ENCODE data around the gene ZFYVE28.

DNA sequence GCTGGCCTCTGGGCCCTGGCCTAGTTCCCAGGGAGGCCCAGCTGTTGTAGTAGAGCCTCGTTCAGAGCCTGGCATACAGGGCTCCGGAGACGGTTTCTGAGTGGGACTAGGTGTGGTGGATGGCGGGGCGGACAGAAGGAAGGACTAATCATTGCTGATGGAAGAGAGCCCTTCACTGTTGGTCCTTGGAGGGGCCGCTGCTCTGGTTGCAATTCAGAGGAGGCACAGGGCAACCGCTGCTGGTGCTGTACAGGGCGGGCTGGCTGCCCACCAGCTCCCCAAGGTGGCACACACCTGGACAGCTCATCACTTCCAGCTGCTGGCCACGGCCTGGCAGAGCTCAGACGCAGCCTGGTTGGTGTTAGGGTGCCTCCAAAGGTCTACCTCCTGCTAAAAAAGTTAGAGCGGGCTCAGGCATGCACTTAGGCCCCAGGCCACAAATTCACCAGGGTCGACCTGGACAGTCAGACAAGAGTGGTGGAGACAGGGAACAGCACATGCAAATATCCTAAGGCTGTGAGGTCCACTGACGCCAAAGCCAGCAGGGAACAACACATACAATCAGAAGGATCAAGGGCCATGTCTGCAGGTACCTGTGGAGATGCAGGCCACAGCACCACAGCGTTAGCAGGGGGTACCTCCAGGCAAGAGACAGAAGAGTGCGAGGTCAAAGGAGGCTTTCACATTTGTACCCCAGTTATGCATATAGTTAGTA lies 43.0 kb upstream of the ZFYVE28 start:
- TF ChIP-seq HDGF (IDR thresholded peaks at IDR 0.05; ENCODE audit: borderline replicate concordance), result no peak
- TF ChIP-seq, protein P1, sequence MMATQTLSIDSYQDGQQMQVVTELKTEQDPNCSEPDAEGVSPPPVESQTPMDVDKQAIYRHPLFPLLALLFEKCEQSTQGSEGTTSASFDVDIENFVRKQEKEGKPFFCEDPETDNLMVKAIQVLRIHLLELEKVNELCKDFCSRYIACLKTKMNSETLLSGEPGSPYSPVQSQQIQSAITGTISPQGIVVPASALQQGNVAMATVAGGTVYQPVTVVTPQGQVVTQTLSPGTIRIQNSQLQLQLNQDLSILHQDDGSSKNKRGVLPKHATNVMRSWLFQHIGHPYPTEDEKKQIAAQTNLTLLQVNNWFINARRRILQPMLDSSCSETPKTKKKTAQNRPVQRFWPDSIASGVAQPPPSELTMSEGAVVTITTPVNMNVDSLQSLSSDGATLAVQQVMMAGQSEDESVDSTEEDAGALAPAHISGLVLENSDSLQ (IDR thresholded peaks at IDR 0.05), result no peak
- no peak for TF ChIP-seq BHLHE40 (IDR thresholded peaks at IDR 0.05; ENCODE audit: borderline replicate concordance)

Measured in HEK293T (cell line).